GM19324 (cell line): ENCODE data around the gene TMPRSS7.

Experiments used
- ATAC-seq: cut with Tn5 transposase; IDR thresholded peaks from one replicate; pipeline ENCODE4 v1.9.1; 2021; ENCODE audit warnings: mild to moderate bottlenecking, moderate library complexity; ENCODE audit not compliant: unreplicated experiment, low FRiP score

TMPRSS7 gene

GRCh38 chr3:112034436-112034835 is at the start of gene TMPRSS7:
TSS of gene TMPRSS7 (plus strand) at chr3:112034736. CDS start at chr3:112034846, 110 bp downstream.
- no peak for ATAC-seq

GRCh38 chr3:111986800-111987199 is 47.7 kb upstream of the TMPRSS7 start:
- no peak for ATAC-seq

GRCh38 chr3:111989061-111989678 is 45.4 kb upstream of the TMPRSS7 start:
- peak; percentile 85 for ATAC-seq

- ATAC-seq: no peak
These were observed 41.5 kb upstream of the TMPRSS7 start for GRCh38 chr3:111993038-111993437.

- ATAC-seq: no peak
These were observed 35.7 kb upstream of the TMPRSS7 start, which contains the start of gene TAGLN3 for GRCh38 chr3:111998636-111999483. TSS of gene TAGLN3 (plus strand) at chr3:111998922. CDS start at chr3:111999423, 501 bp downstream.

- ATAC-seq: no peak
These were observed 34.8 kb upstream of the TMPRSS7 start for GRCh38 chr3:111999484-112000324.

- no peak for ATAC-seq
These were observed 34.2 kb upstream of the TMPRSS7 start for GRCh38 chr3:112000367-112000771.

- no peak for ATAC-seq
These were observed 33.6 kb upstream of the TMPRSS7 start for GRCh38 chr3:112000966-112001365.

- ATAC-seq: no peak
These were observed 33.0 kb upstream of the TMPRSS7 start for GRCh38 chr3:112001526-112001925.

- ATAC-seq: no peak
These were observed 32.2 kb upstream of the TMPRSS7 start for GRCh38 chr3:112002096-112002971.

- ATAC-seq: no peak
These were observed 31.0 kb upstream of the TMPRSS7 start for GRCh38 chr3:112003321-112004080.

GRCh38 chr3:112004187-112004586 is 30.3 kb upstream of the TMPRSS7 start:
- no peak for ATAC-seq

- ATAC-seq: no peak
These were observed 29.9 kb upstream of the TMPRSS7 start for GRCh38 chr3:112004669-112005068.

- ATAC-seq: no peak
These were observed 29.4 kb upstream of the TMPRSS7 start for GRCh38 chr3:112005091-112005672.

- no peak for ATAC-seq
These were observed 26.9 kb upstream of the TMPRSS7 start for GRCh38 chr3:112007633-112008032.

GRCh38 chr3:112009670-112010069 is 24.9 kb upstream of the TMPRSS7 start:
- no peak for ATAC-seq

GRCh38 chr3:112010636-112011035 is 23.9 kb upstream of the TMPRSS7 start:
- ATAC-seq: no peak

- ATAC-seq: no peak
These were observed 23.1 kb upstream of the TMPRSS7 start for GRCh38 chr3:112011376-112011940.
